CD4-positive, alpha-beta T cell treated with Interleukin-21 for 1 hour (primary cell): ENCODE results near the gene ACTL8.

Experiments
- DNase-seq: peaks from one replicate; pipeline ENCODE4 v3.0.0-alpha.2; 2020

ACTL8 gene, protein sequence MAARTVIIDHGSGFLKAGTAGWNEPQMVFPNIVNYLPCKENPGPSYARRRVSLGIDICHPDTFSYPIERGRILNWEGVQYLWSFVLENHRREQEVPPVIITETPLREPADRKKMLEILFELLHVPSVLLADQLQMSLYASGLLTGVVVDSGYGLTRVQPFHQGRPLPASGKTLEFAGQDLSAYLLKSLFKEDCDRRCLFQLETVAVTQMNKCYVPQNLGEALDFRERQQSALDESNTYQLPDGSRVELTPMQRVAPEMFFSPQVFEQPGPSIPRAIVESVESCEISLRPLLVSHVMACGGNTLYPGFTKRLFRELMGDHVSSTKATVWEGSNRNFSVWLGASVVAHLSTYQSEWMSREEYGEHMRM

GRCh38 chr1:17755120-17755519, at the start of gene ACTL8:
Gene ACTL8, plus strand, starts transcription at chr1:17755333. Its CDS starts 67,676 bp downstream, at chr1:17823009.
- DNase-seq = no peak

DNA sequence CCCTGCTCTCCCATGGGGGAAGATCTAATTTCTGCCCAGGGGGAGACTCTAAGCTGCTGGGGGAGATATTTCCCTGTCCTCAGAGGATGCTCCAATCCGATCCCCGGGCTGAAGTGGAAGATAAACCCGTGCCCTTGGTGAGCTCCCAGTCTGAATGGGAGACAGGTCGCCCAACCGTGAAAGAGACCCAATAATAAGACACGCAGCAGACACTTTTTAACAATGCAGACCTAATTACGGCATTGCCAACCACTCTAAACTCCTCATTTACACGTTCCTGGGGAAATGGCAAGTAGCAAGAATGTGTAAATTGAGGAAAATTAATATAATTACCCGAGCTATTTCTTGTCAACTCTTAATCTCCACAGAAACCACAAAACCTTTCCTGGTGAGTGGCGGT, 48.7 kb upstream of the ACTL8 start:
- no peak for DNase-seq

DNA sequence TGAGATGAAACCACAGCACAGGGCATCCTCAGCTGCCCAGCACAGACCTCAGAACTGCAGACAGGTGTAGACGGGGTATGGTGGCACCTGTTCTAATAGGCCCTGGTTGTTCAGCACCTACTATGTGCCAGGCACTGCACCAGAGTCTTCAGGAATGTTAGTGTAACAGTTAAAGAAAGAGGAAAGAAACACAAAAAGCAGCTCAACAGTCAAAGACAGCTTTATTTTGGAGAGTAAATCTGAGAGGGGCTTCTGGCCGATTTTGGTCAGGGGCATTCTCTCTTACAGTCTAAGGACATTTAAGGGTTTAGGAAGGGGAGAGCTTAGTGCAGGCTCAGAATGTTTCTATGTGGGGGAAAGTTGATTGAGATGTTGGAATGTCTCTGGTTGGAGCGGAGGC, 45.2 kb upstream of the ACTL8 start:
- no peak for DNase-seq

DNA sequence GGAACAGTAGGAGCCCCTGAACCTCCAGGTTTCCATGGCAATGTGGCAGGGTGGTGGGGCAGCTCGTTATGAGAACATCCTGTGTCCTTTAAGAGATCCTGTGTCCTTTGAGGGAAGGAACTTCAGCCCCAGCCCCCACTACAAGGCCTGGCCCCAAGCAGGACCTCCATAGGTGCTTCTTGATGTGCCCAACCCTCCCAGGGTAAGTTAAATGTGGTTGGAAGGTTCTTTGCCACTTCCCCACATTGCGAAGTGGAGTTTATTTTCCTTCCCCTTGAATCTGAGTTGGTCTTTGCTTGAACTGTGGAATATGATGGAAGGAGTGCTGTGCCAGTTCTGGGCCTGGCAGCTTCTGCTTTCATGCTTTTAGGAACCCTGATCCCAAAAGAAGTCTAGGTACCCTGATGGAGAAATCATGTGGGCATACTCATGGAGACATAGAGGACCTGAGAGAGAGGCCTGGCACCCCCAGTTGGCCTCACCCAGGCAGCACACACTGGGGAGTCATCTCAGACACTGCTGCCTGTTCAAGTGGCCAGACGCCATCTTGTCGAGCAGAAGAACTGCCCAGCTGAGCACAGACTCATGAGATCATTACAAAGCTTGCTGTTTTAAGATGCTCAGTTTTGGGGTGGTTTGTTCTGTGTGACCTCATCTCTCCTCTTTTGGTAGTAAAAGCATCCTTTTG, 44.1 kb upstream of the ACTL8 start:
- DNase-seq = no peak

DNA sequence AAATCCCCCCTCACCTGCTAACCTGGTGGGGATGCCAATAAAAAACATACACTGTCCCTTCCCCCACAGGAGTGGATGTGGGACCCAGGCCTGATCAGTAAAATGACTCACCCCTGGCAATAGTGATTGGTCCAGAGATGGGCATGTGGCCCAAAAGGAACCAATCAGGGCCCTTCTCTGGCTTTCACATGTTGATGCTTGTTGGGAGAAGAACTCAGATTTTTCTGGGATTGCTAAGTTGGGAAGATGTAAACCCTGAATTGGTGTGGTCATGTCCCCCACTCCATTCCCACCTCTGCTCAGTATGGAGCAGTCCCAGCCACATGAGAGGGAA, 43.6 kb upstream of the ACTL8 start:
- no peak for DNase-seq

DNA sequence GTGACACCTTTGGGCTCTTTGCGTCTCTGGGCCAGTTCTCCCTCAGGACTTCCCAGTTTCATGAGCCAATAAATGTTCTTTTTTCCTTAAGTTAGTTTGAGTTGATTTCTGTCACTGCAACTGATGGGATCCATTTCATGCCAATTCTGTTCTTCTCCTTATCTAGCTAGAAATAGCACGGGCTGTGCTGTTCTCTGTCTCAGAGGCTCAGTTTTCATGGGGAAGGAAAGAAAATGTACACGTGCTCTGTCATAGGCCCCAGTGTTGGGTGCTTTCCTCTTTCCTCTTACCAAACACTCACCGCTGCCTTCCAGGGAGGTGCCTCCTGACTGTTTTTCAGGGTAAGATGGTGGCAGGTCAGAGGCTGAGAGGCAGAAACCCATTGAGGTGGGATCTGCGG, 43.2 kb upstream of the ACTL8 start:
- DNase-seq = no peak

- DNase-seq = no peak
Observed at GRCh38 chr1:17713993-17714392, 41.1 kb upstream of the ACTL8 start.

DNA sequence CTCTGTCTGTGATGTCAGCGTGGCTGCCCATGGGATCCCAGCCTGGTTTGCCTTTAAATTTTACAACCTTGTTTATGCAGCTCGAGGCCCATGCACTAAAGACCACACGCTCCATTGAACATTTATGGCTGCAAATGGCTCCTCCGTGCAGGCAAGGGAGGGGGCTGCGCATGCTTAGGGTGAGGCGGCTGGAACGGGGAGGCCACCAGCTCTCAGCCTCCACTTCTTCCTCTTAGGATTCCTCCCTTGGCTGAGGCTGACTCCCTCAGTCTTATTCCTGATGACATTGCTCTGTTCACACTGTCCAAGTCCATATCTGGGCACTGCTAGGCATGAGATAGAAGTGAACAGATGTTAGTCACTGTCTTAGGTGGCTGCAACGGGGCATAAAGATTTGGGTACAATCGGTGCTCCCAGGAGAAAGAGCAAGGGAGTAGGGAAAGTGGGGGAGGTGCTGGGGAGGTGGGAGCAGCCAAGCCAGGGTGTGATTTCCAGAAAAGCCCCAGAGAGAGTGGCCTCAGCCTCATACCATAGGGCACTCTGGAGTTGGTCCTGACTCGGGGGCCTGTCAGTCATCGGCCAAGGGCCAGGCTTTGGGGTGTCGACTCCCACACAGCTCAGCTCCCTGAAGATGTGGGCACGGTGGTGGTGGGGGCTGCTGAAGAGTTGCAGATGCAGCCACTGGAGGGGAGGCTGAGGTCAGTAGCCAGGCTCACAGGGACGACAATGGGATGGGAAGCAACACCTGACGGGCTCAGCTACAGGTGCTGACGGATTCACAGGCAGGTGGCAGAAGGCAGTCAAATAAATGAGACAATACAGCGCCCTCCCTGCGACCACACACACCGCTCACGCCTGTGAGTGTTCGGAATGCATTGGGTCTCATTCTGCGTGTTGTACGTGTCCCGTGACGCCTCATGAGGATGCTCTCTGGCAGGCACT, 37.3 kb upstream of the ACTL8 start:
- DNase-seq = no peak

DNA sequence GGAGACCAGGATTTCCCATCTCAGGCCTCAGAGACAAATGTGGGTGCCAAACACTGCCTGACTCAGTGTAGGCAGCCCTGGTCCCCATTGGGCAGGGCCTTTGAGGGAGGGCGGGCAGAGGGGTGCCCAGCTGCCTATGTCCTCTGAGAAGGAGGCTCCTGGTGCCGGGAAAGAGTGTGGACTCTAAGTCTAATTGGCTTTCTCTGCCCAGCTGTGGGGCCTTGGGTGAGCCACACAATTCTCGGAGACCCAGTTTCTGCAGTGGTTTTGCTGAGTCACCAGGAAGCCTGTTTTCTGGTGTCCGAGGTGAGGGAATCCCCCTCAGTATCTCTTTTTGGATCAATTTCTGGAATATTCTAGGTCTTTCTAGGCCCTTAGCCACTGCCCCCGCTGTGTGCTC, 35.3 kb upstream of the ACTL8 start:
- DNase-seq = no peak

DNA sequence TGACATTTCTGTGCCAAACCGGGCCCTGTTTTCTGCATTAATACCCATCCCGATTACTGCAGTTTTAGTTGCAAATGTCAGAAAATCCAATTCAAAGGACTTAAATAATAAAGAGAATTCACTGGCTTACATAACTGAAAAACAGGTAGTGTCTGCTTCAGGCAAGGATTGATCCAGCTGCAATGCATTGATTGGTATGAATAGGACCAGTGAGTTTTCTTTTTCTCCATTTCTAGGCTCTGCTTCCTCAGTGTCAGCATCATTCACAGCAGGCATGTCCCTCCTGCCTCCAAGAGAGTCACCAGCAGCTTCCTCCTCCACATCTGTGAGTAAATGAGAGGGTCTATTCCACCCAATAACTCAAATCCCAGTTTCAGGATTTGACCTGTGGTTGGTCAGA, 33.7 kb upstream of the ACTL8 start:
- no peak for DNase-seq

- DNase-seq = no peak
Observed at GRCh38 chr1:17723684-17724083, 31.4 kb upstream of the ACTL8 start.

GRCh38 chr1:17724150-17724549, 31.0 kb upstream of the ACTL8 start:
- DNase-seq = no peak

DNA sequence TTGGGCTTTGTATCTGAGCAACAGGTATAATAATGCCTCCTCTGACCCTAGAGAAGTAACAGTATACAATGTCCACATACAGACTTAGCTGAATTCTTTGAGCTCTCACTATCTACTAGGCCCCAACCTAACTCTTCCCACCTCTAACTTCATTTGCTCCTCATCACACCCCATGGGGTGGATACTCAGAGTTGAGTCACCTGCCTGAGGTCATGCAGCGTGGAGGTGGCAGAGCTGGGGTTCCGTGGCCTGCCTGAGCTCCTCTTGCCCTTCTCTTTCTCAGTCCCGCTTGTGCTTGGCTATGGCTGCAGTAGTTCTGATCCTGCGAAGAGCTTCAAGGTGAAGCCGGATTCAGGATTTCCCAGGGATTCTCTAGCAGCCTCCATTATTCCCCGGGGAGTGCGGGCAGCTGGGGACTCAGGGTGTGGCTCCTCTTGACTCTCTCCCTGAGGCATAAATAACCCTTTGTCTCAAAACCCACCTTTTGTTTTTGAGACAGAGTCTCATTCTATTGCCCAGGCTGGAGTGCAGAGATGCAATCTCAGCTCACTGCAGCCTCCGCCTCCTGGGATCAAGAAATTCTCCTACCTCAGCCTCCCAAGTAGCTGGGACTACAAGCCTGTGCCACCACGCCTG, 29.9 kb upstream of the ACTL8 start:
- DNase-seq = no peak

- no peak for DNase-seq
Observed at GRCh38 chr1:17725811-17726582, 29.1 kb upstream of the ACTL8 start.

GRCh38 chr1:17728123-17728712, 26.9 kb upstream of the ACTL8 start:
- no peak for DNase-seq

GRCh38 chr1:17729248-17729647, 25.9 kb upstream of the ACTL8 start:
- DNase-seq = no peak

- DNase-seq = no peak
Observed at GRCh38 chr1:17729909-17730308, 25.2 kb upstream of the ACTL8 start.

- DNase-seq = no peak
Observed at GRCh38 chr1:17731460-17731859, 23.7 kb upstream of the ACTL8 start.

GRCh38 chr1:17732475-17732874, 22.7 kb upstream of the ACTL8 start:
- no peak for DNase-seq

DNA sequence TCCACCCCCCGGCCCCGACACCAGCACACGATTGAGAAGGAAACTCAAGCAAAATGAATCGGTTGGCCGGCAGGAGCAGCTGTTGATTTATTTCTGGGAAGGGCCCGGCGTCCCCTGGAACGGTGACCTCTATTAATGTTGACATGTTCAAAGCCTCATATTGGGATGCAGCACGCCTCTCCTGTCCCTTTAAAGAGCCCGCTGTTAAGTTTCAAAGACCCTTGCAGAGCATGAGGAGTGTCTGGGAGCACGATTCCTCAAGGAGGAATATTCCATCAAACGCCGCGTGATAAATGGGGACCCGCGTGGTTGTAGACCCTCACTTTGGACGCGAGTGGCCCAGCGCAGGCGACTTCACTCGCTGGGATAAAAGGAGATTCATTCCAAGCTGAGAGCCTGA, 21.5 kb upstream of the ACTL8 start:
- DNase-seq = no peak

DNA sequence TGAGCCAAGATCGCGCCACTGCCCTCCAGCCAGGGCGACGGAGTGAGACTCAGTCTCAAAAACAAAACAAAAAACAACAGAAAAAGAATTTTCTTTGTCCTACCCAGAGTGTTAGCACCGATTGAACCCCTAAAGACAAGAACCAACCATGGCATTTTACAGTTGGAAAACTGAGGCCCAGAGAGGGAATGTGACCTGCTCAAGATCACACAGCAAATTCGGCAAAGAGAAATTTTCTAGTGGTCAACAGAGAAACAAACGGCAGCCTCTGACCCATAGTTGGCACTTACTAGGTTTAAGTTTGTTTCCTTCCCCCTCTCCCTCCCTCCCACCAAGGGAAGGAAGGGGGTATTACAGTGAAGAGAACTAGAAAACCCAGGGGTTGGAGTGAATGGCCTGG, 20.5 kb upstream of the ACTL8 start:
- DNase-seq = no peak

DNA sequence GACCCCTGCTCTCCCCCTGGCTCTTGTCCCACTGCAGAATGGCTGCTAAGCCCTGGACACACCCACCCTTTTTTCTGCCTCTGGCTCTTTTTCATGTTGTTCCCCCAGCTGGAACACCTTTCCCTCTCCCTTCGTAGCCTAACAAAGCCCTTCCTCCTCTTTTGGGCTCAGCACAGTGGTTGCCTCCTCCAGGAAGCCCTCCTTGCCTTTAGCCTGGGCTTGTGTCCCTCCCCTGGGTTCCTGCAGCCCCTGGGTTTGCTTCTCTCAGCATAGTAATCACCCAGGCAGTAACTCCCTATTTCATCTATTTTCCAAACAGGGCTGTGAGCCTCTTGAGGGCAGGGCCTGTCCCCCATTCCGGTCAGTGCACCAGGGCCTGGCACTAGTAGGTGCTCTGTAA, 19.8 kb upstream of the ACTL8 start:
- no peak for DNase-seq
